ENCODE data around the gene SESTD1.

GRCh38 chr2:179170901-179171300 is 93.7 kb downstream of the SESTD1 start:
- TF ChIP-seq CTCF (IDR thresholded peaks at IDR 0.05; ENCODE audit: insufficient read depth, low read depth, low read length) (no peak), EZH2 (IDR thresholded peaks at IDR 0.05; ENCODE audit: insufficient read depth, low read length) (no peak)
